Endodermal cell (in vitro differentiated cells): ENCODE data around the gene UMODL1. TPM values are rescaled to one million over a fixed set of nuclear protein-coding genes. Genes with fewer than 3 reads are reported as not detected.

Source experiments
- DNase-seq: peaks from one replicate; pipeline ENCODE4 v3.0.0-alpha.2; 2017
- H3K27ac ChIP-seq: 2 replicates; pipeline ENCODE4 v1.5.1; 2013; ENCODE audit warnings: mild to moderate bottlenecking, low read depth, low read length, moderate library complexity
- H3K27me3 ChIP-seq: 2 replicates; pipeline ENCODE4 v1.6.1; 2013; ENCODE audit warnings: mild to moderate bottlenecking, low read length, moderate library complexity; ENCODE audit not compliant: insufficient read depth, control insufficient read depth, poor library complexity, severe bottlenecking
- H3K36me3 ChIP-seq: 2 replicates; pipeline ENCODE4 v1.7.0; 2013; ENCODE audit warnings: mild to moderate bottlenecking, low read length, moderate library complexity; ENCODE audit not compliant: control insufficient read depth, insufficient read depth
- H3K4me1 ChIP-seq: one replicate; pipeline ENCODE4 v1.7.0; 2013; ENCODE audit warnings: low read length; ENCODE audit not compliant: control insufficient read depth, insufficient read depth
- H3K4me3 ChIP-seq: 2 replicates; pipeline ENCODE4 v1.5.1; 2013; ENCODE audit warnings: mild to moderate bottlenecking, low read length, moderate library complexity
- H3K9ac ChIP-seq: 2 replicates; pipeline ENCODE4 v1.6.1; 2013; ENCODE audit warnings: mild to moderate bottlenecking, low read length, moderate library complexity; ENCODE audit not compliant: poor library complexity, severe bottlenecking; ENCODE audit errors: extremely low read depth
- H3K9me3 ChIP-seq: 2 replicates; pipeline ENCODE4 v1.6.1; 2013; ENCODE audit warnings: mild to moderate bottlenecking, low read length, moderate library complexity; ENCODE audit not compliant: control insufficient read depth
- H3K27ac Mint-ChIP-seq: 2 replicates; pipeline ENCODE4 v1.8.0; 2020; ENCODE audit warnings: mixed read lengths
- H3K27me3 Mint-ChIP-seq: 2 replicates; pipeline ENCODE4 v1.8.0; 2021; ENCODE audit warnings: mild to moderate bottlenecking, mixed read lengths; ENCODE audit not compliant: insufficient read depth
- H3K36me3 Mint-ChIP-seq: 2 replicates; pipeline ENCODE4 v1.8.0; 2020; ENCODE audit warnings: low read depth, mixed read lengths
- H3K4me1 Mint-ChIP-seq: 2 replicates; pipeline ENCODE4 v1.8.0; 2020; ENCODE audit warnings: mixed read lengths
- H3K4me3 Mint-ChIP-seq: 2 replicates; pipeline ENCODE4 v1.8.0; 2020; ENCODE audit warnings: mild to moderate bottlenecking, moderate library complexity, mixed read lengths
- H3K9me3 Mint-ChIP-seq: 2 replicates; pipeline ENCODE4 v1.8.0; 2020; ENCODE audit warnings: mild to moderate bottlenecking, mixed read lengths
- WGBS, 2 experiments: methylation state at CpG; one replicate each; pipeline versions ENCODE4 v1.1.5 to v1.1.7; 2013; ENCODE audit warnings: missing lambda C conversion rate in 2 of 2, mixed read lengths in 1 of 2; ENCODE audit not compliant: insufficient coverage in 1 of 2, insufficient read length in 1 of 2; 5-methylcytosine and 5-hydroxymethylcytosine counted together
- total RNA-seq, 2 donors: library from RNA; stranded (reverse); fragmentation: NEBNext Ultra II Directional in 1 of 2; extraction: Animal tissue kit (Norgen Biotek cat#: 25700) in 1 of 2; gene quantifications; 2 replicates in 1 of 2; 3 replicates in 1 of 2; pipeline ENCODE4 v1.2.1, GENCODE V29; 2021
- TF ChIP-seq, protein P1 (sequence below): fragments of 200-600 bp; sonication (generic); conservative IDR thresholded peaks from 2 replicates; pipeline ENCODE4 v1.5.0; 2021; ENCODE audit warnings: antibody characterized with exemption, mild to moderate bottlenecking

The UMODL1 gene
- total RNA-seq, 2 donors from 2014 or later = 0.24 to 0.49 TPM

- 92 to 93% methylated on average over 29 to 34 of the region's 36 CpGs for WGBS, 2 experiments
- Histone ChIP-seq H3K36me3 (no peaks in the 10 kb centered on the region), H3K4me1 (no peaks in the 10 kb centered on the region), H3K9me3 (no peaks in the 10 kb centered on the region), H3K27me3 (no peaks in the 10 kb centered on the region), H3K4me3 (no peak overlapping the region), H3K9ac (no peak overlapping the region), H3K27ac (no peak overlapping the region)
- no peaks in the 10 kb centered on the region for H3K9me3 Mint-ChIP-seq
- H3K27ac Mint-ChIP-seq = no peak overlapping the region
- peaks cover 2% of the 10 kb centered on the region for H3K4me1 Mint-ChIP-seq
- H3K27me3 Mint-ChIP-seq = no peaks in the 10 kb centered on the region
- no peak for DNase-seq
- H3K36me3 Mint-ChIP-seq = no peaks in the 10 kb centered on the region
- H3K4me3 Mint-ChIP-seq = no peak overlapping the region
- TF ChIP-seq, protein P1, sequence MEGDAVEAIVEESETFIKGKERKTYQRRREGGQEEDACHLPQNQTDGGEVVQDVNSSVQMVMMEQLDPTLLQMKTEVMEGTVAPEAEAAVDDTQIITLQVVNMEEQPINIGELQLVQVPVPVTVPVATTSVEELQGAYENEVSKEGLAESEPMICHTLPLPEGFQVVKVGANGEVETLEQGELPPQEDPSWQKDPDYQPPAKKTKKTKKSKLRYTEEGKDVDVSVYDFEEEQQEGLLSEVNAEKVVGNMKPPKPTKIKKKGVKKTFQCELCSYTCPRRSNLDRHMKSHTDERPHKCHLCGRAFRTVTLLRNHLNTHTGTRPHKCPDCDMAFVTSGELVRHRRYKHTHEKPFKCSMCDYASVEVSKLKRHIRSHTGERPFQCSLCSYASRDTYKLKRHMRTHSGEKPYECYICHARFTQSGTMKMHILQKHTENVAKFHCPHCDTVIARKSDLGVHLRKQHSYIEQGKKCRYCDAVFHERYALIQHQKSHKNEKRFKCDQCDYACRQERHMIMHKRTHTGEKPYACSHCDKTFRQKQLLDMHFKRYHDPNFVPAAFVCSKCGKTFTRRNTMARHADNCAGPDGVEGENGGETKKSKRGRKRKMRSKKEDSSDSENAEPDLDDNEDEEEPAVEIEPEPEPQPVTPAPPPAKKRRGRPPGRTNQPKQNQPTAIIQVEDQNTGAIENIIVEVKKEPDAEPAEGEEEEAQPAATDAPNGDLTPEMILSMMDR = no peak
Measured at GRCh38 chr21:42127164-42128150, 56.3 kb downstream of the UMODL1 start.

GRCh38 chr21:42129300-42130266 is 58.5 kb downstream of the UMODL1 start:
- H3K4me3 Mint-ChIP-seq = no peak overlapping the region
- no peak overlapping the region for H3K27ac ChIP-seq
- H3K36me3 Mint-ChIP-seq = no peaks in the 10 kb centered on the region
- H3K4me3 ChIP-seq = no peak overlapping the region
- DNase-seq = no peak
- H3K27me3 Mint-ChIP-seq = no peaks in the 10 kb centered on the region
- no peaks in the 10 kb centered on the region for H3K9me3 Mint-ChIP-seq
- no peak overlapping the region for H3K27ac Mint-ChIP-seq
- no peaks in the 10 kb centered on the region for H3K4me1 Mint-ChIP-seq
- no peak overlapping the region for H3K9ac ChIP-seq
- H3K9me3 ChIP-seq = no peaks in the 10 kb centered on the region
- TF ChIP-seq, protein P1 = no peak
- no peaks in the 10 kb centered on the region for H3K4me1 ChIP-seq
- H3K27me3 ChIP-seq = no peaks in the 10 kb centered on the region
- WGBS, 2 experiments = 50 to 79% methylated on average over 2 to 11 of the region's 11 CpGs
- no peaks in the 10 kb centered on the region for H3K36me3 ChIP-seq

DNA sequence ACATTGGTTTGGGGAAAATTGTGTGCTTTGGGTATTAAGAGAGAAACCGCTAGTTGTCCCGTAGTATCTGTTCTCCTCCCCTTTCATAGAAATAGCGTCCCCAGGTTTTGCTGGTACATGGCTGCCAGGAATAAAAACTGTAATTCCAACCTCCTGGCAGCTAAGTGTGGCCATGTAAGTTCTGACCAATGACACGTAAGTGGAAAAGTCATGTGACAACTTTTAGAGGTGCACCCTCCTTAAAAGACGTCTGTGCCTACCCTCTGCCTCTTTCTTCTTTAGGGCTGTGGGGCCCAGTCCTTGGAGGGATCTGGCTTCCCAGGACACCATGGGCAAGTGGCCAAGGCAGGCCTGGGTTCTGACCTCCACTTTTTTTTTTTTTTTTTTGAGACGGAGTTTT is 59.3 kb downstream of the UMODL1 start:
- TF ChIP-seq, protein P1 = no peak
- Mint-ChIP-seq H3K36me3 (no peaks in the 10 kb centered on the region), H3K4me1 (no peaks in the 10 kb centered on the region), H3K9me3 (no peaks in the 10 kb centered on the region), H3K27me3 (no peaks in the 10 kb centered on the region), H3K27ac (no peak overlapping the region), H3K4me3 (no peak overlapping the region)
- no peak overlapping the region for H3K9ac ChIP-seq
- DNase-seq = no peak
- no peak overlapping the region for H3K4me3 ChIP-seq
- 86 to 89% methylated on average over 3 to 6 of the region's 6 CpGs for WGBS, 2 experiments
- no peaks in the 10 kb centered on the region for H3K36me3 ChIP-seq
- H3K4me1 ChIP-seq = no peaks in the 10 kb centered on the region
- H3K27ac ChIP-seq = no peak overlapping the region
- H3K27me3 ChIP-seq = no peaks in the 10 kb centered on the region
- no peaks in the 10 kb centered on the region for H3K9me3 ChIP-seq
